Tibial nerve (tissue), 3 donors: Measurements from ENCODE around the gene DHRS9.

ENCODE experiments used
- POLR2A ChIP-seq, 2 donors: fragments of 450-650 bp; IDR thresholded peaks; one replicate each; pipeline ENCODE4 v1.6.1; 2017; ENCODE audit warnings: antibody characterized with exemption in 2 of 2, mild to moderate bottlenecking in 2 of 2, moderate library complexity in 2 of 2
- TF ChIP-seq, protein P1 (sequence below), 5 experiments: fragments of 200-600 bp in 3 of 5; fragments of 450-650 bp in 2 of 5; sonication (generic) in 3 of 5; IDR thresholded peaks; one replicate each; pipeline ENCODE4 v1.5.1; 2016 to 2019; ENCODE audit warnings: antibody characterized with exemption in 5 of 5, mild to moderate bottlenecking in 3 of 5, moderate library complexity in 2 of 5

GRCh38 chr2:169108099-169108884 is 38.9 kb downstream of the DHRS9 start:
- TF ChIP-seq, protein P1, sequence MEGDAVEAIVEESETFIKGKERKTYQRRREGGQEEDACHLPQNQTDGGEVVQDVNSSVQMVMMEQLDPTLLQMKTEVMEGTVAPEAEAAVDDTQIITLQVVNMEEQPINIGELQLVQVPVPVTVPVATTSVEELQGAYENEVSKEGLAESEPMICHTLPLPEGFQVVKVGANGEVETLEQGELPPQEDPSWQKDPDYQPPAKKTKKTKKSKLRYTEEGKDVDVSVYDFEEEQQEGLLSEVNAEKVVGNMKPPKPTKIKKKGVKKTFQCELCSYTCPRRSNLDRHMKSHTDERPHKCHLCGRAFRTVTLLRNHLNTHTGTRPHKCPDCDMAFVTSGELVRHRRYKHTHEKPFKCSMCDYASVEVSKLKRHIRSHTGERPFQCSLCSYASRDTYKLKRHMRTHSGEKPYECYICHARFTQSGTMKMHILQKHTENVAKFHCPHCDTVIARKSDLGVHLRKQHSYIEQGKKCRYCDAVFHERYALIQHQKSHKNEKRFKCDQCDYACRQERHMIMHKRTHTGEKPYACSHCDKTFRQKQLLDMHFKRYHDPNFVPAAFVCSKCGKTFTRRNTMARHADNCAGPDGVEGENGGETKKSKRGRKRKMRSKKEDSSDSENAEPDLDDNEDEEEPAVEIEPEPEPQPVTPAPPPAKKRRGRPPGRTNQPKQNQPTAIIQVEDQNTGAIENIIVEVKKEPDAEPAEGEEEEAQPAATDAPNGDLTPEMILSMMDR (IDR thresholded peaks at IDR 0.05): no peak
- no peak for TF ChIP-seq POLR2A (IDR thresholded peaks at IDR 0.05)
